Keratinocyte (primary cell): Measurements from ENCODE around the gene PLPP3. TPM values are rescaled to one million over a fixed set of nuclear protein-coding genes. Genes with fewer than 3 reads are reported as not detected.

Experiments
- DNase-seq: peaks from one replicate; pipeline ENCODE4 v3.0.0-alpha.2; 2011; ENCODE audit warnings: low read depth, missing footprints, low spot score
- FAIRE-seq: peaks from 2 replicates; lab custom pipeline; 2011; peaks lifted over from hg19 to GRCh38; lab: Jason Lieb, UNC
- H2AFZ ChIP-seq: 2 replicates; pipeline ENCODE4 v1.6.0; 2012; ENCODE audit warnings: low read length, control low read depth, inconsistent platforms; ENCODE audit not compliant: control insufficient read depth
- H3K27ac ChIP-seq: 2 replicates; pipeline ENCODE4 v1.5.1; 2011; ENCODE audit warnings: low read length; ENCODE audit not compliant: control insufficient read depth, insufficient read depth
- H3K27me3 ChIP-seq: 3 replicates; pipeline ENCODE4 v1.6.0; 2011; ENCODE audit warnings: low read length; ENCODE audit not compliant: control insufficient read depth, insufficient read depth; ENCODE audit errors: extremely low read depth
- H3K36me3 ChIP-seq, 2 experiments: 2 replicates in 1 of 2; 3 replicates in 1 of 2; pipeline ENCODE4 v1.5.1; 2011; ENCODE audit warnings: low read length in 2 of 2, mild to moderate bottlenecking in 1 of 2; ENCODE audit not compliant: control insufficient read depth in 2 of 2, insufficient read depth in 2 of 2; ENCODE audit errors: extremely low read depth in 1 of 2
- H3K4me1 ChIP-seq: 3 replicates; pipeline ENCODE4 v1.5.1; 2011; ENCODE audit warnings: low read length; ENCODE audit not compliant: control insufficient read depth, insufficient read depth; ENCODE audit errors: extremely low read depth
- H3K4me2 ChIP-seq: 3 replicates; pipeline ENCODE4 v1.6.0; 2011; ENCODE audit warnings: low read depth, low read length; ENCODE audit not compliant: control insufficient read depth, insufficient read depth; ENCODE audit errors: extremely low read depth
- H3K4me3 ChIP-seq, 3 experiments: fragments of 200-600 bp in 1 of 3; sonication (generic) in 1 of 3; 2 replicates in 2 of 3; 3 replicates in 1 of 3; pipeline ENCODE4 v1.5.1; 2011 to 2016; ENCODE audit warnings: low read length in 3 of 3, mild to moderate bottlenecking in 3 of 3, control low read depth in 2 of 3, inconsistent platforms in 1 of 3, low read depth in 1 of 3, mixed read lengths in 1 of 3, mixed run types in 1 of 3, moderate library complexity in 1 of 3; ENCODE audit not compliant: control insufficient read depth in 2 of 3, insufficient read depth in 2 of 3; ENCODE audit errors: extremely low read depth in 1 of 3
- H3K79me2 ChIP-seq: 2 replicates; pipeline ENCODE4 v1.6.0; 2012; ENCODE audit warnings: low read length; ENCODE audit not compliant: control insufficient read depth, insufficient read depth
- H3K9ac ChIP-seq: 3 replicates; pipeline ENCODE4 v1.6.0; 2011; ENCODE audit warnings: low read length; ENCODE audit not compliant: control insufficient read depth, insufficient read depth; ENCODE audit errors: extremely low read depth
- H3K9me1 ChIP-seq: 3 replicates; pipeline ENCODE4 v1.6.0; 2011; ENCODE audit warnings: low read length; ENCODE audit not compliant: control insufficient read depth, insufficient read depth; ENCODE audit errors: extremely low read depth
- H3K9me3 ChIP-seq: 2 replicates; pipeline ENCODE4 v1.5.1; 2012; ENCODE audit warnings: low read depth, low read length; ENCODE audit not compliant: control insufficient read depth
- H4K20me1 ChIP-seq: 3 replicates; pipeline ENCODE4 v1.6.0; 2011; ENCODE audit warnings: low read length; ENCODE audit not compliant: control insufficient read depth, insufficient read depth; ENCODE audit errors: extremely low read depth
- EZH2 ChIP-seq: IDR thresholded peaks from one replicate; pipeline ENCODE4 v1.6.1; 2012; ENCODE audit warnings: inconsistent platforms, mild to moderate bottlenecking, low read length, moderate library complexity
- dilution Hi-C: fragments of 300-500 bp; cut with MboI; formaldehyde crosslinking; loops from one replicate; pipeline ENCODE4 v1.7.0; 2020; ENCODE audit warnings: low sequenced_read_pairs; ENCODE audit not compliant: extremely low pct_ligation_motif_present
- polyA plus RNA-seq, 5 experiments: library from polyadenylated mRNA; depleted of rRNA in 3 of 5; stranded (reverse) in 3 of 5; stranded (forward) in 1 of 5; unstranded in 1 of 5; fragments of >200 nt; gene quantifications; 1 replicate in 1 of 5; 2 replicates in 3 of 5; 3 replicates in 1 of 5; pipeline versions ENCODE4 v1.2.1 to v1.2.3, GENCODE V29; 2011 to 2012; ENCODE audit warnings: missing spikeins in 2 of 5, low read depth in 1 of 5, low replicate concordance in 1 of 5
- TF ChIP-seq, protein P1 (sequence below), 3 experiments: IDR thresholded peaks in 1 of 3; conservative IDR thresholded peaks in 1 of 3; optimal IDR thresholded peaks in 1 of 3; 2 replicates in 2 of 3; 3 replicates in 1 of 3; pipeline versions ENCODE3 to v1.5.1; 2011; ENCODE audit warnings: low read length in 3 of 3, mild to moderate bottlenecking in 3 of 3, moderate library complexity in 2 of 3, control low read depth in 1 of 3, inconsistent platforms in 1 of 3; ENCODE audit not compliant: insufficient read depth in 2 of 3; ENCODE audit errors: extremely low read depth in 1 of 3

The PLPP3 gene
- polyA plus RNA-seq, 1 donor (not counting 4 experiments of a cell fraction or from before 2014, with no cell fraction given): 4.0 TPM

DNA sequence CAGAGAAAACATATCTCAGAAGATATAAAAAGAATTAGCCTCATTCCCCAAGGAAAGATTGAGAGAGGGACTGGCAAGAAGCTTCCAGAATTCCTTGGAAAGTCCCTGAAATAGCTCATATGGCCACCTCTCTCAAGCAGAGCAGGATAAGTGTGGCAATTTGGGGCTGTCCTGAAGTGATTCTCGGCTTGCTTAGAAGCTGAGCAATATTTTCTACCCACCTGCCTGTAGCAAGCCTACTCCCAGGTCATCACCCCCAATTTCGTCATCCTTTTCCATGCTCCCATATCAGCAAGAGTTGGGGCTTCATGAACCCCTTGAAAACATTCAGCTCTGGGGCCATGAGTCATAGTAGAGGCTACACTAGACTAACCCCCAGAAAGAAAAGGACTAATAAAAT is 131.5 kb downstream of the PLPP3 start:
- H3K9me1 ChIP-seq: no peaks in the 10 kb centered on the region
- peaks cover 12% of the 10 kb centered on the region for H3K27me3 ChIP-seq
- FAIRE-seq (no peak), DNase-seq (no peak)
- H3K36me3 ChIP-seq: no peaks in the 10 kb centered on the region
- no peak overlapping the region for H3K27ac ChIP-seq
- dilution Hi-C loops: no loop called here
- TF ChIP-seq, protein P1, sequence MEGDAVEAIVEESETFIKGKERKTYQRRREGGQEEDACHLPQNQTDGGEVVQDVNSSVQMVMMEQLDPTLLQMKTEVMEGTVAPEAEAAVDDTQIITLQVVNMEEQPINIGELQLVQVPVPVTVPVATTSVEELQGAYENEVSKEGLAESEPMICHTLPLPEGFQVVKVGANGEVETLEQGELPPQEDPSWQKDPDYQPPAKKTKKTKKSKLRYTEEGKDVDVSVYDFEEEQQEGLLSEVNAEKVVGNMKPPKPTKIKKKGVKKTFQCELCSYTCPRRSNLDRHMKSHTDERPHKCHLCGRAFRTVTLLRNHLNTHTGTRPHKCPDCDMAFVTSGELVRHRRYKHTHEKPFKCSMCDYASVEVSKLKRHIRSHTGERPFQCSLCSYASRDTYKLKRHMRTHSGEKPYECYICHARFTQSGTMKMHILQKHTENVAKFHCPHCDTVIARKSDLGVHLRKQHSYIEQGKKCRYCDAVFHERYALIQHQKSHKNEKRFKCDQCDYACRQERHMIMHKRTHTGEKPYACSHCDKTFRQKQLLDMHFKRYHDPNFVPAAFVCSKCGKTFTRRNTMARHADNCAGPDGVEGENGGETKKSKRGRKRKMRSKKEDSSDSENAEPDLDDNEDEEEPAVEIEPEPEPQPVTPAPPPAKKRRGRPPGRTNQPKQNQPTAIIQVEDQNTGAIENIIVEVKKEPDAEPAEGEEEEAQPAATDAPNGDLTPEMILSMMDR (optimal IDR thresholded peaks at IDR 0.05 in 1 of 3, IDR thresholded peaks at IDR 0.05 in 1 of 3, conservative IDR thresholded peaks at IDR 0.05 in 1 of 3; ENCODE audit: extremely low read depth in 1 of 3, insufficient read depth in 2 of 3, low read length in 3 of 3): no peak
- no peak for TF ChIP-seq EZH2
- no peak overlapping the region for H2AFZ ChIP-seq
- H3K4me1 ChIP-seq: no peaks in the 10 kb centered on the region
- no peaks in the 10 kb centered on the region for H3K79me2 ChIP-seq
- H3K4me3 ChIP-seq: no peak overlapping the region
- no peak overlapping the region for H3K9ac ChIP-seq
- H3K9me3 ChIP-seq: no peaks in the 10 kb centered on the region
- no peaks in the 10 kb centered on the region for H4K20me1 ChIP-seq
- no peak overlapping the region for H3K4me2 ChIP-seq

DNA sequence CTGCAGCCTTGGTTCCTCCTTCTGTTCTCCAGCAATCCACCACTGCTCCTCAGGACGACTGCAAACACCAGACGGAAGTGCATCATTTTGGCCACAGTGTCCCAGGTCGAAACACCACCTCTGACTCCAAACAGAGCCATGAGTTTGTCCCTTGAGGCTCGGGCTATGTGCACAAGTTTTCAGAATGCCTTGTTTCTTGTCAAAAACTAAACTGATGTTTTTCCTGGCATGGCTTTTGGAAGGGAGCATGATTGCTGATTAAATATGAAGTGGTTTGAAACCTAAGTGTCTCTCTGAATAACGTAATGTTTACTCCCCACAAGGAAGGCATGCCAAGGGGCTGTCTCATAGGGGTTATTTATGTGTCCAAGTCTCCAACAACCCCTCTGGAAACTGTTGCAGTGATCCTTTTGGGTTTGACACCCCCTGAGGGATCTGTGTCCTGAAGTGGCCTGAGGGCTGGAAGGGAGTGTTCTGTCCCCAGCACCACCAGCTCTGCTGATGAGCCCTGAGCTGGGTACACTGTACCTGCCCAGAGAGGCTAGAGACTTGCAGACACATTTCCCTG is 132.7 kb downstream of the PLPP3 start:
- H3K9me1 ChIP-seq: no peaks in the 10 kb centered on the region
- no peak overlapping the region for H3K4me2 ChIP-seq
- no peak overlapping the region for H2AFZ ChIP-seq
- DNase-seq (no peak), FAIRE-seq (no peak)
- dilution Hi-C loops: no loop called here
- H4K20me1 ChIP-seq: no peaks in the 10 kb centered on the region
- H3K4me1 ChIP-seq: no peaks in the 10 kb centered on the region
- no peak overlapping the region for H3K4me3 ChIP-seq
- H3K36me3 ChIP-seq: no peaks in the 10 kb centered on the region
- no peaks in the 10 kb centered on the region for H3K79me2 ChIP-seq
- H3K9me3 ChIP-seq: no peaks in the 10 kb centered on the region
- H3K9ac ChIP-seq: no peak overlapping the region
- no peak overlapping the region for H3K27ac ChIP-seq
- H3K27me3 ChIP-seq: peaks cover 12% of the 10 kb centered on the region
- TF ChIP-seq, protein P1 (optimal IDR thresholded peaks at IDR 0.05 in 1 of 3, IDR thresholded peaks at IDR 0.05 in 1 of 3, conservative IDR thresholded peaks at IDR 0.05 in 1 of 3; ENCODE audit: extremely low read depth in 1 of 3, insufficient read depth in 2 of 3, low read length in 3 of 3): no peak
- no peak for TF ChIP-seq EZH2
